Measurements from ENCODE around the gene GALC. TPM values are rescaled to one million over a fixed set of nuclear protein-coding genes. Genes with fewer than 3 reads are reported as not detected.

Gene GALC
- total RNA-seq, 3 donors from 2014 or later: 5.6 to 6.6 (median 5.7) TPM

GRCh38 chr14:87960013-87960787 lies 32.8 kb downstream of the GALC start:
- Mint-ChIP-seq H3K9me3 (no peaks in the 10 kb centered on the region), H3K4me1 (ENCODE audit: low read depth) (peaks cover 33% of the 10 kb centered on the region), H3K4me3 (no peak overlapping the region), H3K27me3 (ENCODE audit: low read depth) (no peaks in the 10 kb centered on the region), H3K36me3 (ENCODE audit: insufficient read depth) (peaks cover 46% of the 10 kb centered on the region)
- DNase-seq (no peak), ATAC-seq (no peak)

- H3K4me1 Mint-ChIP-seq (ENCODE audit: low read depth): peaks cover 58% of the 10 kb centered on the region
- no peak overlapping the region for H3K4me3 Mint-ChIP-seq
- H3K36me3 Mint-ChIP-seq (ENCODE audit: insufficient read depth): peaks cover 17% of the 10 kb centered on the region
These were observed 37.5 kb downstream of the GALC start for GRCh38 chr14:87955501-87955900.

GRCh38 chr14:87952307-87953094 lies 40.5 kb downstream of the GALC start:
- peak in 1 of 2 donors; percentile 35 for ATAC-seq
- Mint-ChIP-seq H3K27me3 (ENCODE audit: low read depth) (no peaks in the 10 kb centered on the region), H3K9me3 (no peaks in the 10 kb centered on the region), H3K36me3 (ENCODE audit: insufficient read depth) (peaks cover 15% of the 10 kb centered on the region), H3K4me3 (peak overlapping the region; percentile 45), H3K4me1 (ENCODE audit: low read depth) (peaks cover 46% of the 10 kb centered on the region)
- DNase-seq: no peak

More at GRCh38 chr14:87955501-87955900, 37.5 kb downstream of the GALC start:
- ATAC-seq (no peak), DNase-seq (no peak)
- no peaks in the 10 kb centered on the region for H3K9me3 Mint-ChIP-seq
- no peaks in the 10 kb centered on the region for H3K27me3 Mint-ChIP-seq (ENCODE audit: low read depth)

- ATAC-seq: no peak
- no peak for DNase-seq
These were observed 47.9 kb downstream of the GALC start for GRCh38 chr14:87944987-87945604.

GRCh38 chr14:87940894-87941293 lies 52.1 kb downstream of the GALC start:
- ATAC-seq (no peak), DNase-seq (no peak)
- H3K36me3 Mint-ChIP-seq (ENCODE audit: insufficient read depth): peaks cover 29% of the 10 kb centered on the region
- H3K9me3 Mint-ChIP-seq: no peaks in the 10 kb centered on the region
- peaks cover 6% of the 10 kb centered on the region for H3K4me1 Mint-ChIP-seq (ENCODE audit: low read depth)
- no peaks in the 10 kb centered on the region for H3K27me3 Mint-ChIP-seq (ENCODE audit: low read depth)
- H3K4me3 Mint-ChIP-seq: no peak overlapping the region

More at GRCh38 chr14:87944987-87945604, 47.9 kb downstream of the GALC start:
- H3K36me3 Mint-ChIP-seq (ENCODE audit: insufficient read depth): peaks cover 30% of the 10 kb centered on the region
- no peaks in the 10 kb centered on the region for H3K9me3 Mint-ChIP-seq
- no peaks in the 10 kb centered on the region for H3K27me3 Mint-ChIP-seq (ENCODE audit: low read depth)
- H3K4me1 Mint-ChIP-seq (ENCODE audit: low read depth): peaks cover 9% of the 10 kb centered on the region
- H3K4me3 Mint-ChIP-seq: no peak overlapping the region

- no peak overlapping the region for H3K4me3 Mint-ChIP-seq
- no peaks in the 10 kb centered on the region for H3K27me3 Mint-ChIP-seq (ENCODE audit: low read depth)
- no peaks in the 10 kb centered on the region for H3K9me3 Mint-ChIP-seq
- DNase-seq (no peak), ATAC-seq (no peak)
- H3K4me1 Mint-ChIP-seq (ENCODE audit: low read depth): peaks cover 6% of the 10 kb centered on the region
- H3K36me3 Mint-ChIP-seq (ENCODE audit: insufficient read depth): peaks cover 29% of the 10 kb centered on the region
These were observed 52.6 kb downstream of the GALC start for GRCh38 chr14:87940382-87940781.

- Mint-ChIP-seq H3K9me3 (no peaks in the 10 kb centered on the region), H3K4me3 (no peak overlapping the region), H3K4me1 (ENCODE audit: low read depth) (peaks cover 6% of the 10 kb centered on the region), H3K36me3 (ENCODE audit: insufficient read depth) (peaks cover 46% of the 10 kb centered on the region), H3K27me3 (ENCODE audit: low read depth) (no peaks in the 10 kb centered on the region)
- DNase-seq (no peak), ATAC-seq (no peak)
These were observed 57.1 kb downstream of the GALC start for GRCh38 chr14:87935886-87936285.

GRCh38 chr14:87935081-87935828 lies 57.7 kb downstream of the GALC start:
- no peaks in the 10 kb centered on the region for H3K27me3 Mint-ChIP-seq (ENCODE audit: low read depth)
- no peaks in the 10 kb centered on the region for H3K9me3 Mint-ChIP-seq
- ATAC-seq (no peak), DNase-seq (no peak)
- no peak overlapping the region for H3K4me3 Mint-ChIP-seq
- H3K4me1 Mint-ChIP-seq (ENCODE audit: low read depth): peaks cover 6% of the 10 kb centered on the region
- peaks cover 49% of the 10 kb centered on the region for H3K36me3 Mint-ChIP-seq (ENCODE audit: insufficient read depth)

- H3K27me3 Mint-ChIP-seq (ENCODE audit: low read depth): no peaks in the 10 kb centered on the region
- DNase-seq: no peak
- H3K4me3 Mint-ChIP-seq: no peak overlapping the region
- no peaks in the 10 kb centered on the region for H3K9me3 Mint-ChIP-seq
- H3K4me1 Mint-ChIP-seq (ENCODE audit: low read depth): peaks cover 6% of the 10 kb centered on the region
- ATAC-seq: no peak
- H3K36me3 Mint-ChIP-seq (ENCODE audit: insufficient read depth): peaks cover 53% of the 10 kb centered on the region
These were observed 58.8 kb downstream of the GALC start for GRCh38 chr14:87934185-87934584.

GRCh38 chr14:87916886-87917275 lies 76.1 kb downstream of the GALC start:
- ATAC-seq: no peak
- Mint-ChIP-seq H3K27me3 (ENCODE audit: low read depth) (peaks cover 8% of the 10 kb centered on the region), H3K36me3 (ENCODE audit: insufficient read depth) (peaks cover 1% of the 10 kb centered on the region), H3K4me1 (ENCODE audit: low read depth) (no peaks in the 10 kb centered on the region), H3K4me3 (no peak overlapping the region), H3K9me3 (peaks cover 26% of the 10 kb centered on the region)
- DNase-seq: no peak

- no peaks in the 10 kb centered on the region for H3K4me1 Mint-ChIP-seq (ENCODE audit: low read depth)
- H3K36me3 Mint-ChIP-seq (ENCODE audit: insufficient read depth): peaks cover 1% of the 10 kb centered on the region
- peaks cover 8% of the 10 kb centered on the region for H3K27me3 Mint-ChIP-seq (ENCODE audit: low read depth)
- DNase-seq: no peak
- ATAC-seq: no peak
- H3K4me3 Mint-ChIP-seq: no peak overlapping the region
- peaks cover 31% of the 10 kb centered on the region for H3K9me3 Mint-ChIP-seq
These were observed 76.7 kb downstream of the GALC start for GRCh38 chr14:87916103-87916885.

- Mint-ChIP-seq H3K9me3 (peaks cover 31% of the 10 kb centered on the region), H3K4me3 (no peak overlapping the region), H3K27me3 (ENCODE audit: low read depth) (peaks cover 8% of the 10 kb centered on the region), H3K4me1 (ENCODE audit: low read depth) (no peaks in the 10 kb centered on the region), H3K36me3 (ENCODE audit: insufficient read depth) (no peaks in the 10 kb centered on the region)
- ATAC-seq (no peak), DNase-seq (no peak)
These were observed 84.4 kb downstream of the GALC start for GRCh38 chr14:87908550-87908949.

- Mint-ChIP-seq H3K4me3 (no peak overlapping the region), H3K4me1 (ENCODE audit: low read depth) (no peaks in the 10 kb centered on the region), H3K27me3 (ENCODE audit: low read depth) (peaks cover 14% of the 10 kb centered on the region), H3K9me3 (no peaks in the 10 kb centered on the region), H3K36me3 (ENCODE audit: insufficient read depth) (no peaks in the 10 kb centered on the region)
- ATAC-seq: no peak
- DNase-seq: no peak
These were observed 91.3 kb downstream of the GALC start for GRCh38 chr14:87901652-87902051.
